ENCODE data around the gene TNS4.

Gene TNS4

DNA sequence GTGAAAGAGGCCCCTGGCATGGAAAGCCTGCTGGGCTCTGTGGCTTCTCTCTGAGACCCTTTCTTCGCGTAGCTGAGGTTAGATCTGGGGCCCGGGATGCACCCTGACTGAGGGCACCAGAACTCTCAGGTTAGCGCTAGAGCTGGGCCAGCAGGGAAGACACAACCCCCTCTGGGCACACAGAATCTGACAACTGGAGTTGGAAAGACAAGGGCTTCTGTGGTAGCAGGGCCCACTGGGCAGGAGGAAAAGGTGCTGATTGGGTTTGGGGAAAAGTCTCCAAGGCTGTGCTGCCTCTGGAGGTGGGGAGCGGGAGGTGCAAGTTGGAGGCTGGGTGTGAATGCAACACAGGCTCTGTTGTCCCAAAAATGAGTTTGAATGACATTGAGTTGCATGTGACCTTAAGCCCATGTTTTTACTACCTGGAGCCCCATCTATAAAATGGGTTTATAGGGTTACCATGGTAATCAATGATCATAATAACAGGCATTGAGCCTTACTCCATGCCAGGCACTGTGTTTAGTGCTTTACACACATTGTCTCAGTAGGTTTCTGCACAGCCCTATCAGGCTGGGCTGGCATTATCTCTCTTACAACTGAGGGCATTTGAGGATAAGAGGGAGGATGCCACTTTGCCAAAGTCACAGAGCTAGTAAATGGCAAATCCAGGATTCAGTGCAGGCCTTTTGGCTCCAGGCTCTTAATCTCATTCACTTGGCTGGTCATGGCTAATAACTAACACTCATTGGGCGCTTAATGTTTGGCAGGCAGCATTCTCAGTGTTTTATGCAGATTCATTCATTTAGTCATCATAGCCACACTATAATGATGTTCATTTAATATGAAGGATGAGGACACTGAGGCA is 67.6 kb downstream of the TNS4 start:
- no peak for DNase-seq (ENCODE audit: low read depth)

DNA sequence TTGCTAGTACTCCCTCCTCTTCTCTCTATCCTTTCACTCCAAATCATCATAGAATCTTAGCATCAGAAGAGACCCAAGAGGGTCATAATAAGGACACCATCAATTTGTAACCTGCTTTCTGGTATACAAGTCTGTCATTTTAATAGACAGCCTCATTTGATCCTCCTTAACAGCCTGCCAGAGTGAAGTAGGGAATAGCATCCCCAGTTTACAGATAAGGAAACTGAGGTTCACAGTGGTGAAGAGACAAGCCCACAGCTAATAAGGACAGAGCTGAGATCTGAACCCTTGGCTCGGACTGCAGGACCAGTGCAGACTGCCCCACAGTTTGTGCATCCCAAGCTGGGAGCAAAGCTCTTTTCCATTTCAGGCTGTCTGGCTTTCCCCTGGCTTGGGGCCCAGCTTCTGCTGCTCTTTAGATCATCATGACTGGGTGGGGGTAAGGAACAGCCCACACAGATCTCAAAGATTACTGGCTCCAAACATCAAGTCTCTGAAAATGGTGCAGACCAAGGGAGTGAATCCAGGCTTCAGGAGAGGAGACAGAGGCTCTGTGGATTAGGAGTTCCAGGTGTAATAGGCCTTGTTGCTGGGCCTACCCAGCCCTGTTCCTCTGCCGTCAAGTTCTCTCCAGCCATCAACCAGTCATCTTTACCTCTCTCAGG is 68.4 kb downstream of the TNS4 start:
- no peak for DNase-seq (ENCODE audit: low read depth)

DNA sequence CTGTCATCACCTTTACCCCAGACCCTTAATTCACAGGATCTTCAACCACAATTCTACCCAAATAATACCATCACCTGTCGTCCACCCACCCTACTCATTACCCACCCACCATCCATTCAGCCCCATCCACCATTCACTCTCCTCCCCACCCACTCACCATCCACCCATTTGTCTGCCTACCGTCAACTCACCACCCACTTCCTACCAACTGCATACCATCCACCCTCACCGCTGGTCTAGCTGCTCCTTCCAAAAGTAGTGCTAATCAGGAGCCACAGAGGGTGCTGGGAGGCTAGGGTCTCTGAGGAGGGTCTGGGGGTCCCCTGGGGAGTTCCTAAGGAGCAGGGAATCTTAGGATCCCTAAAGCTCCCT is 70.2 kb downstream of the TNS4 start:
- no peak for DNase-seq (ENCODE audit: low read depth)

DNA sequence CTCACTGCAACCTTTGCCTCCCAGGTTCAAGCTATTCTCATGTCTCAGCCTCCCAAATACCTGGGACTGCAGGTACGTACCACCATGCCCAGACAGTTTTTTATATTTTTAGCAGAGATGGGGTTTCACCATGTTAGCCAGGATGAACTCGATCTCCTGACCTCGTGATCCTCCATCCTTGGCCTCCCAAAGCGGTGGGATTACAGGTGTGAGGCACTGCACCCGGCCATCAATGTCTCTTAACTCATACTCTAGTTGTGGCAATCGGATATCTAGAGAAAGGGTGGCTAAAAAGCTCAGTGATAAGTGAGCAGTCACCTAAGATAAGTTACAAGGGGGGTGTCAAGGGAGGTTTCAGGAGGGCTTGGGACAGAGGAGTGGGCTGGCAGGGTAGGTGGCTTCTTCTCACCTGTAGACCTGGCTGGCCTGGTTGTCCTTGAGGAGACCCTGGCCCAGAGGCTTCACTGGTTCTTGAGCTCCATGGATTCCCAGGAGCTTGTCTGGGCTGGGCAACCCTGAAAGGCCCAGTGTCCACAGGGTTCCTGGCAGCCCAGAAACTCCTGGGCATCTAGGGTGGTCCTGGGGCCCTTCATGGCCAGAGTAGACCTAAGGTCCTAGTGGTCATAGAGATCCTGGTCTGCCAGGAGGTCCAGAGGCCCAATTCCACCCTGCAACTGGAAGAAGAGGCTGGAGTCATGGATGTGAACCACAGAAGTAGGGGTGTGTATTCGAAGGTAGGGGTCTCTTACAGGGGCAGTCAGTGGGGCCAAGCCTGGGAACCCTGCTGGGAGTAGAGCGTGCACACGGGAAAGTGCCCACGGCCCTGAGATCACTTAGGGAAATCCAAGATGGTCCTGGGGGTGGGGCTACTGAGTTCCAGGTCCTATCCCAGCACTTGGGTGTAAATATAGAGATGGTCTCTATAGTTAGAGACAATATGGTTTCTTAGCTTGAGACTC is 70.9 kb downstream of the TNS4 start:
- DNase-seq (ENCODE audit: low read depth): no peak

DNA sequence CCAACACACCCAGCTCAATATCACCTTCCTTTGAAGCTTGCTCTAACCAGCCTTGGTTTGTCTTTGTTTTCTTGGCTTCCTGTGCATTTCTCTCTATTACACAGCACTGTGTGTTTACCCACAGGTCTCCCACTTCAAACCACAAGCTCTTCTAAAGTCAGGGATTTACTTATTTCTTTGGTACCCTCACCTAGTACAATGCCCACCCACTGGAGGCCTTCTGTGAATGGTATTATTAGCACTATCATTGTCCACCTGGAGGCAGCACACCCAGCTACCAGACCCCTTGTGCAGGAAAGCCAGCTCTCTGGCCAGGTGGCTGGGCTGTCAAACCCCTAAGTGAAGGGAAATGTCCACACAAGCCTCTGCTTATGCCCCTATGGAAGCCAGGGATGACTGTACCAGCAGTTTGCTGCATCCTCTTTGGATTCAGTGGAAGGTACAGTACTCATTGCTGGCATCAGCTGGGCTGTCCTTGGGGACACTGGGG is 74.4 kb downstream of the TNS4 start:
- no peak for DNase-seq (ENCODE audit: low read depth)
